Renal pelvis (tissue), 4 donors: ENCODE data around the gene FHIT. TPM values are rescaled to one million over a fixed set of nuclear protein-coding genes. Genes with fewer than 3 reads are reported as not detected.

ENCODE experiments used
- DNase-seq: peaks from one replicate; pipeline ENCODE4 v3.0.0-alpha.2; 2013
- polyA plus RNA-seq, 3 donors: library from polyadenylated mRNA; unstranded; fragments of 120-200 nt; gene quantifications; one replicate each; pipeline ENCODE4 v1.2.1, GENCODE V29; 2013; ENCODE audit not compliant: insufficient read length in 3 of 3

FHIT gene
- polyA plus RNA-seq, 3 donors: 22.3 to 28.2 (median 25.5) TPM

DNA sequence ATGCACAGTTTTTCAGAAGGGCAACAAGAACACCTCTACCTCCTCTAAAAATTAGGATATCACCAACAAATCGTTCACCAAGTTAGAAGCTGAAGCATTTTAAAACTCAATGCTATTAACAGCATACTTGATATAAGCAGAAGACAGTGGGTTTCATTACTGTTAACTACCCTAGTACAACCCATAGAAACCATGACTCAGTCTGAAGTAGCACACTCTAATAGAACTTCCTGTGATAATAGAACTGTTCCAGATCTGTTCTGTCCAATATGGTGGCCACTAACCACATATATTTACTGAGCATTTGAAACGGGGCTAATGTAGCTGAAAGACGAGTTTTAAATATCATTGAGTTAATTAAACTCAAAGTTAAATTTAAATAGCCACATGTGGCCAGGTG is 1075.6 kb downstream of the FHIT start:
- DNase-seq: no peak

DNA sequence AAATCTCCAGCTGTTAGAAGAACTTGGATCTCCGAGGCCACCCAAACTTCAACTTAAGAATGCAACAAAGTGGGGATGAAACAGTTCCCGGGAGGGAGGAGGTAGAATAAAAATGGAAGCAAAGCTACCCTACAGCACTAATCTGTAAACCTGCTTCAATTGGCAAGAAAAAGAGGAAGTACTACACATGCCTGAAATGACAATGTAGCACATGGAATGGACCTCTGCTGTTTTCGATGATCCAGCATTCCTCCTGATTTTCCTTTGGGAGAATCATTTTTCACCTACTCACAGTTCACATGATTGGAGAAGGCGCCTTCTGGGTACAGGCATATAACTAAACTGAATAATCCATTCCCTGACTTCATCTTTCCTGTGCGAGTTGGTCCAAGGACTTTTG is 1081.5 kb downstream of the FHIT start:
- DNase-seq: no peak

DNA sequence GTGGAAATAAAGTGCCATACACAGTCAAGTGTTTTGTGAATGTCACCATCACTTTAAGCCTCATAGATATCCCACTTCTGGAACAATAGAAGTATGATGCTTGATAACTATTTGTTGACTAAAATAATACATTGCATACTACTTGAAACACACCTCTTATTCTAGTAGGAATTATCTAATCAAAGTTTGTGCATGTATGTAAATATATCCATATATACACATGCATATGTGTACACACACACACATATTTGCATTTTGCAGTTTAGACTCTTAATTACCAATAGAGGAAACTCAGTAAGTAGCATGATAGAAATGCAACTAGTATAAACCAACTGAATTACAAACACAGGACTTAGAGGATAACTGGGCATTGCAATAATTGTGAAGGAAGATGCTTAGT is 1084.1 kb downstream of the FHIT start:
- no peak for DNase-seq

DNA sequence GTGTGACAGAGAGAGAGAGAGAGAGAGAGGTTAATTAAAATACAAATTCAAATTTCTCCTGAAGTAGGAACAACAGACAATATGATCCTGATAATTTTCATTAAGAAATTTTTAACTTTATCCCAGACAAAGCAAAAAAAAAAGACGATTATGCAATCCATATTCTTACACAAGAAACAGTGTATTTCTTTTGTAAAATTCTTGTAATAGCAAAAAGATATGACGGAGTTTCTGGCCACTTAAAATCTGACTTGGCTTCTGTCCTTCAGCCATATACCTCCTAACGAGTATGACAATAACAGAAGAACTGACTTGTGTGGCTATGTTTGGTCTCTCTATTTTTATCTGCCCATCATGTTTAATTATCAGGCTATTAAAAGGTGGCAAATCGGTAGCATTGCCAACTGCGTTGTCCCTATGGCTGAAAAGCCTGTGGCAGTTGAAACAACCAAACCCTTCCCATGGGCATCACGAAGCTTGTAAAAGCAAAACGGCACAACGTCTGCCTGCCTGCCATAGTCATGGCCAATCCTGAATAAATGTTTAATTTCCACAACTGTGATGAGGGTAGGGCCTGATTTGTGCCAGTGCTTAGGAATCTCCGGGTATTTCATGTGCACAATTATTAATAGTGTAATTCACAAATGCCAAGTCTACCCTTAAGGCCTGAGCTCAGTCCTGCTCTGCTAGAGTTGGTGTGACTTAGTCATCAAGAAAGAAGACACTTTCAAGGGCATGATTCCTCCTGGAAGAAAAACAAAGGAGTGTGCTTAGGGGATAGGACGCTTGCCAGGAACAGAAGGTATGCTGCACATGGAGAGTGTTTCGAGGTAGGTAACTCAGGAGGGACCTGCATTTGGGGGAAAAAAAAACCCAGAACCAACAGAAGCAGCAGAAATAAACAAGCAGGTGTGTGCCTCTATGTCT is 1090.2 kb downstream of the FHIT start:
- DNase-seq: no peak

DNA sequence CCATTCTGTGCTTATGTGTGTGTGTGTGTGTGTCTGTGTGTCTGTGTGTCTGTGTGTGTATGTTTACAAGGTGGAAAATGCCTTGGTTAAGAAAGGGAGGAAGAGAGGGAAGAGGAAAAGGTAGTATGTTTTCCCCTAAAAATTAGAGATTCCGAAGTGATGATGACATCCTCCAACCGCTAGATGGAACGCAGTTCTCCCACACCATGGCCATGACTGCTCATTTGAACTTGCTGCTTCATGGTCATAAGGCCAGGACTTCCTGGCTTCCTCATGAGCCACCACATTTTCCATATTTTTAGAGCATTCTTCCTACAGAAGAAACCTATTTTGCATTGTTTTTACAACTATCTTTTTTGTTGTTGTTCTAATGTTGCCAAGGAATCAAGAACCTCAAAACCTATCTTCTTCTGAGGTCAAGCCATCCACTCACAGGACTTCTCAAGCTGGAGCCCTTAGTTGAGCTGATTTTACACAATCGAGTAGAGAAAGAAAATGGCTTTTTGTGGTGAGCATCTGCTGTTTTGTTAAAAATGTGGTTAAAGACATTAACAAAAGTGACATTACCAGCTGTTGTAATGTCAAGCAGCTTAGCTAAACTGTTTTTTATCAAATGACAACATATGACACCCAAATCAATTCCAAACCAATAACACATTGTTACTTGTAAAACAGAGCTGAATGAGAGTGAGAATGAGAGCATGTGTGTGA is 1091.0 kb downstream of the FHIT start:
- DNase-seq: no peak

DNA sequence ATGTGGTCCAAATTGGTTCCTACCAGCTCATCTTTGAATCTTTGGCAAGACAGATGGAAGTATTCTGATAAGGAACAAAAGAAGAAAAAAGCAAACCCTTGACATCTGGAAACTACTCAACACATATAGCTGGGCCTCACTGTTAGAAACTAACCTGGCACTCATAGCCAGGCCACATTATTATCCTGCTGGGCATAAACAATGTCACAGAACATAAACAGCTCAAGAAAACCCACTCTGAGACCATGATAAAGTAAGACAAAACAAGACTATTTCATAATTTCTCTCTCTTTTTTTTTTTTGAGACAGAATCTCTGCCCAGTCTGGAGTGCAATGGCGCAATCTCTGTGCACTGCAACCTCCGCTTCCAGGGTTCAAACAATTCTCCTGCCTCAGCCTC is 1093.2 kb downstream of the FHIT start:
- no peak for DNase-seq

DNA sequence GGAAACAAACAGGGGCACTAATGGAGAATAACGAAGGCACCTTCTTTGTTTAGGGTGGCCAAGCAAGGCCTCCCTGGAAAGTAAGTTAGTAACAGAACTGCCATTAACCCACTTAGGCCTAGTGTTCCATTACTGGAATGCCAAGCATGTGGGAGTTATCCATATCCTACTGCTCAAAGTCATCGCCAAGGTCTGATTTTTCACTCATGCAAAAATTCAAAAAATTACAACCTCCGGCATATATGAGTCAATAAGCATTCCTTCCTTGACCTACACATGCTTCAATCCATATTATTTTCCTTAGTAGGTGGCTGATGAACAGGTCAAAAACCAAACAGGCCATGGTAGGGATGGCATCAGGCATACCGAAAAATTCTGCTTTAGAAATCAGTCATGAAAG is 1097.2 kb downstream of the FHIT start:
- DNase-seq: no peak

DNA sequence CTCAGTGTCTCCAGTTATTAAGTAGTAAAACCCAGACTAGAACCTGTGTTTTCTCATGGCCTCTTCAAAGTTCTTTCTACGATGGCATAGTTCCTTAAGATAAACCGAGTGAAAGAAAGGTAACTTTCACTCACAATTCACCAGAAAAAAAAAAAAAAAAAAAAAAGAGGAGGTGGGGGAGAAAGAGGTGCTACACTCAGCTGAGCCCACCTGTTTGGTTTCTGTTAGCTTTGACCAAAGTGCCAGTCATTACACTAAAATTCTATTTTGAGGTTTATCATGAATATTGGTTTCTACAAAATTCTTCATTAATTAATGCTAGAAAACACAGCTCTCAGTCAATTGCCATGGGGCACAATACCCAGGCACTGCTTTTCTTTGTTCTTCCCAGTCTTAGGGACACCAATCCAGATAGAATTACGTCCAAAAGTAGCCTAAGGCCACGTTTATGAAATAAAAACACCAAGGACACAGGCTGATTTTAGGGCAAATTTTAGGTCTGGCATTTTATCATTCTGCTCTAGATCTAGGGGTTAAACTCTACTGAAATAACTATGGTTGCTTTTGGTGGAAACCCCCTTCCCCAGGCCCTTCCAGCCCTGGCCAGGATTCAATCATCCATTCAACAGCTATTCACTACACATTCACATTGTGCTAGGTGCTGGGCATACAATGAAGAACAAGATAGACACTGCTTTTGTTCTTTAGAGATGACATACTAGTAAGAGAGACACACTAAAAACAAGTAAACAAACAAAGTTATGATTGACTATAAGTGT is 1097.8 kb downstream of the FHIT start:
- no peak for DNase-seq

DNA sequence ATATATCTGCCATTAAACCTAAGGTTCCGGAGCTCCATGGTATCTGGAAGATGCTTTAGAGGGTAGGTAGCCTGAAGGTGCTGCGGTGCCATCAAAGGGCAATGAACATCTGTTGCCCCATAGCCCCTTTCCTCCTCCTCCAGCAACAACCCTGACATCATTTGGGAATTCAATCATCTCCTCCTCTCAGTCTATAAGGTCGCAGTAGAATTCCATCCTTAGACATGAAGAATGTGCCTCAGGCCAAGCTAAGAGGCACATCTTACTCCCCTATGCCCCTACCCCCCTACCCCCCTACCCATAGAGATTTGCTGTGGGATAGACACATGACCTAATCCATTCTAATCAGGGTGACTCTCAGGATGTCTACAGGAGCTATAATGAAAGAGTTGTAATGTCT is 1101.8 kb downstream of the FHIT start:
- DNase-seq: no peak

DNA sequence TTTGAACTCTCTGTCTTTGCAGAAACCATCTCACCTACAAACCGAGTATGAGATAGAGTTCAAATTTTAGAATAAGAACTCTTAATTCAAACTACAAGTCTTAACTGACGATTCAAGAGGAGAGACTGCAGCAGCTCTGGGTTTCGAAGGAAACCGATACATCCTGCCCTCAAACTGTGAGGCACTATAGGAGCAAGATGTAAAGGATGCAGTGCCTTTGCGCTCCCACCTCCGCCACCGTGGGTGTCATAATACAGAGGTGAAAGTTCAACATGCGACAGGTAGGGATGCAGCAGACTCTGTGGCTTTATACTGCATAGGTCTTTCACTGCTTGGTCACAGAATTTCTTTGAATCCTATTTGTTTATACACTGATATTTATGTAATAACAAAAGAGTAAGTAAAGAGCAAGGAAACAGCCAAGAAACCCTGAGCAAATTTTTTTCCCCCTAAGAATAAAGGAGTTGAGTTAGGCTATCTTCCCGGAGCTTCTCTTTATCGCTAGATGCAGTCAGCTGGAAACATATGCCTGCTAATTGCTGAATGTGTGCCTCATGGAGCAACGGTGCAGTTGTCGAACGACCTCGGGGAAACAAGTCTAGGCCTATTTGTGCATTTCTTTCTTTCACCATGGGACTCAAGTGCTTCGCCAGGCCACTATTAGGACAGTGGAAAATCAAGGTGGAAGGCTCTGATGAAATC is 1103.9 kb downstream of the FHIT start:
- no peak for DNase-seq

DNA sequence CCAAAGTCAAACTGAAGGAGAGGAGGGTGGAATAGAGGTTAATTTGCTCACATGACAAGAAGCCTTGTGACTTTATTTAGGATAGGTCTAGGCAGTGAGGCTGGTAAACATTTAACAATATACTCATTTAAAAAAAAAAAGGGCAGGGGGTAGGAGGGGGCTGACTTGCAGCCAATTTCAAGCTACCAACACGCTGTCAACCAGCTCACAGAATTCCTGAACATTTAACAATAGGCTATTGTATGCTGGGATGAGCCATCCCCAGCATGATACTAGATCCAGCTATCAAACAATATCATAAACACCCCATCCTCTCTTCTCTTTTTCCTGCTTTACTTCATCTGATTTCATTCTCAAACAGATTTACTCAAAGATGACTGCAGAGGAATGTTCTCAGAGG is 1105.1 kb downstream of the FHIT start:
- DNase-seq: no peak

DNA sequence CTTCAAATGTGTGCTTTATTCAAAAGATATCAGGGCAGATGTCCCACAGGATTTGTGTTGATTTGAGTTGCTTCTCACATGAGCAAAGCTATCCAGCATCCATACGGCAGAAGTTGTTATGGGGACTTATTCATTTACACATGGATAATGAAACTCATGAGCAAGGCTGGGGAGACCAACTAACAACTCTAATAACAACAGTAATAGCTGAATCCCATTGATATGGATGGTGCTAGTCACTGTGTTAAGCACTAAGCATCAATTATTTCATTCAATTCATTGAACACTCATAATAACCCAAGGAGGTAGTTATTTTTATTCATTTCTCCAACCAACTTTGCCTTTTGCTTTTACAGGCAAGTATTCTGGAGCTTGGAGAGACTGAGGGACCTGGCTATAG is 1107.2 kb downstream of the FHIT start:
- DNase-seq: no peak

DNA sequence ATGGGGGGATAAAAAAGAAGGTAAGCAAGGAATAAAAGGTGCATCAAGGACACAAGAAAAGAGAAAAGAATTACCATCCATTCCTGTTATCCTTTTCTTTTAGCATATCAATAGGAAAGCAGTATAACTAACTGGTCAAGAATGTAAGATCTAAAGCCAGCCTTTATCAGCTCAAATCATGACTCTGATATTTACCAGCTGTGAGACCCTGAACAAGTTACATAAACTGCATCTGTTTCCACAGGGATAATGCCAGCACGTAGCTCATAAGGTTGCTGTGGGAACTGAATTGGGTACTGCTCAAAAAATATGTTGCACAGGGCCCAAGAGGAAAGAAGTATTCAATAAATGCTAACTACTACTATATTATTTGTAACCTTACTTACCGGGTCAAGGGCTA is 1109.2 kb downstream of the FHIT start:
- peak; percentile 39 for DNase-seq

DNA sequence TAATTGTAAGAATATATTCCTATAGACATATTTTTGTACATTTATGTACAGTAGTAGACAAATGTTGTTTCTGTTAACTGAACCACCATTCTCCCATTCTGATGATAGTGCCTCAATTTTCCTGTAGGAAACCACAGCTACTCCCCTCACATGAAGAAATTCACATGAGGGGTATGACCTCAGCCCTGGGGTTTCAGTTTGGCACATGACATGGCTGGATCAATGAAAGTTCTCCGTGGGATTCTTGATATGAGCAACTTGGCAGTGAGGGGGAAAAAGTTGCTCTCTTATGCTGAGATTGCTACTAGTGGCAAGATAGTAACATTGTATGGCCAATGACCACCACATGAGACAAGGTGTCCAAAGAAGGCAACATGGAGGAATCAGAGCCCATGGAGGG is 1111.1 kb downstream of the FHIT start:
- no peak for DNase-seq

DNA sequence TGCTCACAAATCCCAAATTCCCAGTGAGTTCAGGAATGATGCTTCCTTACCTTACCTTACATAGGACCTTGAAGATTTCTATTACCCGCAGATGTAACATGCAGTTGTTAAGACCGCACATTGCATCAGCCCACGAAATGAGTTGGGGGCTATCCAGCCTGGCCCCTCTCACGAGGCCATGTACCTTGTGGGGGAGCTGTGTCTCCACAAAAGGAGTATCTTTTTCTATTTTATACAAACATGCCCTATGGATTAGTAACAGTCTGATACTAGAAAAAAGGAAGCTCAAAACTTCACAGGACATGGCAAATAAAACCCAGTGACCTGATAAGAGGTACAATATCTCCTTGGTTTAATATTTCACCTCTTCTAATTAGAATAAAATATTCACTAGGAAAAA is 1114.7 kb downstream of the FHIT start:
- no peak for DNase-seq

DNA sequence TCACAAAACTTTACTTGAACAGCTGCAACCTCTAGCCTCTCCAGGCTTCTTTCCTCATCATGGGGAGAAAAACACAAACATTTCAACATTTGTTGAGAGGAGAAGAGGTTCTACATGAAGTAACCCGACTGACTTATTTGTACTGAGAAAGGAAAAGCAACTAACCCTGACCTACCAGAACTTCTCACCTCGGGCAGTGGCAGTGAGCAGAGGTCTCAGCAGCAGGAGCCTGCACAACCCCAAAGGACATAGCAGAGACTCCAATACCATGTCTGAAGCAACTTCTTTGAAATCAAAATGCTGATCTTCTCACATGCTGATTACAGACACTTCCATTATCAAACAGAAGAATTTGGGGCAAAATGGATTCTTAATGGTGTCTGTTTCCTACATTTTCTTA is 1115.8 kb downstream of the FHIT start:
- no peak for DNase-seq

DNA sequence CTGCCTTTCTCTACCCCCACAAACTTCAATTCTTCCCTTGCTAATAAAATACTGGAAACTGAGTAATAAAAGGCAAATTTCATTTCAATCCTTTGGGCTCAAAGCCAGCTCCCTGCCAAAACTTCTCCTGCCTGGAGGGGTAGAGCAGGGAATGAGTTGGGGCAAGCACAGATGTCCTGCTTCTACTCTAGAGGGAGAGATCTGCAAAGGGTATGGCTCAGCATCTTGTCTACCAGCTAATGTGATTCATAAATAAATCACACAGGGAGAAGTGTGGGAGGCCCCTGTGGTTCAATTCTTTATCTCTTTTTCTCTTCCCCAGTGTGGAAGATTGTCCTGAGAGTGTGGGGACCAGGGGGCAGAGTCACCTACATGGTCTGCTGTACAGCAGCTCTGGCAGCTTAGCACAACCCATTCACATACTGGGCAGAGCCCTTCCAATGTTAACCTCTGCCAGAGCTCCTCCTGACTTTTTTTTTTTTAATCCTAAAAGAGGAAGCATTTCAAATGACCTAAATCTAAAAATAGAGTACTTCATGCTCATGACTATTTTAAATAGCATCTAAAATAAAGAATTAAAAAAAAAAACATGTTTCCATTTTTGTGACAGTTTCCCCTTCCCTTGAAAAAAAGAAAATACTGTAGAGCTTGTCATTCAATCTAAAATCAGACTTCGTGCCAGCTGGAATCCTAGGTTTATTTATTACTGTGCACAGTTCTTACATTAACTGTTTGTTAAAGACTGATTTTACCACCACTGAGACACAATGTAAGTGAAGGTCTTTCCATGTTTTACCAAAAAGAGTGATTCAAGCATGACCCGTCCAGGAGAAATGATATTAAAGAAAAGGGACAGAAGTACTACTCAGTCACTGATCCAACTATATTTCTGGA is 1117.7 kb downstream of the FHIT start:
- DNase-seq: no peak

DNA sequence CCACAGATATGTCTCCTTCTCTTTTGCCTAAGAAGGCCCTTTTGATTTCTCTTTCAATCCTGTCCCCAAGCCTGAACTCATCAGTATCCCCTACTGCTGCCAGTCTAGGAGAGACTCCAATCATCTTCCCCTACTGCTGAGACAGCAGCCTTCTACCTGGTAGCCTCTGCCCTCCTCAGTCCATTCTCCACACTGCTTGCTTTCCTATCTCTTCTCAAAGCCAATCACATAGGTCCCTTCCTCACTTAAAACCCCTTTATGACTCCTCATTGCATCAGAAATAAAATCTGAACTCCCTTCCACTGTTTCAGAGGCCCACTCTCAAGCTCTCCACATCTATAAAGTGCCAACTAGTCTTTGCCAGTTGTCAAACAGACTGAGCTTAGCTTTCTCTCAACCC is 1119.6 kb downstream of the FHIT start:
- DNase-seq: no peak

DNA sequence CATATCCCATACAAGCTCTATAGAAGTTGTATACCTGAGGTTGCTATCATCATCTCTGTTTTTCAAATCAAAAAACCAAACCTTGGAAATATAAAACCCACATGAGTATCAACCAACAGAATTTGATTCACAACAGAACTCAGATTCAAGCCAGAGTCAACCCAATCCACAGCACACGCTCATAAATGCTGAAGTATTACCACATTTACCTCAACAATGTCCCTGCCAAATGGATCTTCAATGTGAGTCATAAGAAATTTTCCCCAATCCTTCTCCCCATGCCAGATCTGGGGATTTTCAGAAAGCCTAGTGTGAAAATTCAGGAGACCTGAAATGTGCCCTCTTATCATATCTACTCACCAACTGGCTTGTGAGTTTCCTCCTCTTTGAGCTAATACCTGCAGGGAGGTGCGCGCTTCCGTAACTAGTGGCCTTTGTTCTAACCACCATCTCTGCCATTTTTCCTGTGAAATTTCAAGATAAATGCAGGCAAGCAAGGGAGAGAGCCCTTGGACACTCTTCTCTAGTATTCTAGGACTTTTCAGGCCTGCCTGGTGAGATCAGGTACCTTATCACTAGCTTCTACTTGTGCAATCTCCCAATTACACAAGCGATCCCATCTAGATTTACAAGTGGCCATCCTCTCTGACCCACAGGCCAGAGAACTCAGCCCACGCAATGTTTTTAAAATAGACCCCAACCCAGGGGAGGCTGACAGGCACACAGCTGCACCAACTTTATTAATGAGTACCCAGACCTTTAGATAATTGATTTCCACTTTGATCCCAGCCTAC is 1124.5 kb downstream of the FHIT start:
- DNase-seq: no peak

DNA sequence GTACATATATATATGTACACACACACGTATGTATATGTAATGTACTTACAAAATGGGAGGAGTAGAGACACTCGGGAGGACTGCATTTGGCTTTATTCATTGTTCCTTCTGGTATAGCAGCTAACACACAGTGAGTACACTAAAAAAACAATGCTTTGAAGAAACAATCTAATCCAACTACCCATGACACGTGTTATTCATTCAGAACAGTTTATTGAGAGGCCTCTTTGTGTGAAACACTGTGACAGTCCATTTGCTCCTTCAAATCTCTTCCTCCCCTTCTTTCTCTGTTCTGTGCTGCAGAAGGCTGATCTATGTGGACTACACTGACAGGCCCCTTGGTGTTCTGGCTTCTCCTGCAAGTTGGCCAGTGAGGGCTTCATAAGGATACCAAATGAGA is 1125.6 kb downstream of the FHIT start:
- no peak for DNase-seq
